ENCODE measurements around the gene MXD3. TPM values are rescaled to one million over a fixed set of nuclear protein-coding genes. Genes with fewer than 3 reads are reported as not detected.
"Not testable (repeated sequence)": the region's sequence is repeated elsewhere in the genome, so short reads cannot be mapped to it uniquely, and the experiment has no call there.

MXD3 gene
- 10 to 100 TPM; 93.2 to 96.9 TPM for total RNA-seq

GRCh38 chr5:177311723-177312648 lies at the start of gene MXD3:
TSS of gene MXD3 (minus strand) at chr5:177311898. CDS start at chr5:177311830, 68 bp downstream.
- Mint-ChIP-seq H3K9me3 (ENCODE audit: insufficient read depth) (no peaks in the 10 kb centered on the region), H3K4me1 (ENCODE audit: low read depth) (peaks cover 55% of the 10 kb centered on the region), H3K36me3 (ENCODE audit: low read depth) (peaks cover 33% of the 10 kb centered on the region)

GRCh38 chr5:177360740-177361139 lies 49.0 kb upstream of the MXD3 start:
- H3K4me3 Mint-ChIP-seq; H3K9me3 Mint-ChIP-seq (ENCODE audit: insufficient read depth); DNase-seq; H3K27me3 Mint-ChIP-seq (ENCODE audit: low read depth); H3K27ac Mint-ChIP-seq; ATAC-seq: not testable (repeated sequence)
- Mint-ChIP-seq H3K36me3 (ENCODE audit: low read depth) (peaks cover 44% of the 10 kb centered on the region), H3K4me1 (ENCODE audit: low read depth) (peaks cover 87% of the 10 kb centered on the region)
- ChIA-PET CTCF (interaction anchor here (0.9 to 7.0 kb wide), 8 partner anchors 11 to 247 kb away, joined by 3 to 70 read pairs (median 5); no protein-coding TSS in a partner anchor), POLR2A (interaction anchor here (0.8 to 3.4 kb wide), 4 partner anchors 10 to 89 kb away, joined by 3 to 22 read pairs (median 4); partner anchors contain the start of gene LMAN2)

More at GRCh38 chr5:177311723-177312648, at the start of gene MXD3:
- peak within 1 kb of the TSS; percentile 93 for H3K27ac Mint-ChIP-seq
- DNase-seq (peak; percentile 99), ATAC-seq (peak; percentile 87)
- CTCF ChIA-PET = interaction anchor here (0.6 to 3.0 kb wide), 20 partner anchors 8 to 198 kb away, joined by 3 to 21 read pairs (median 5); partner anchors contain the start of genes LMAN2, PRELID1 and RAB24
- POLR2A ChIA-PET = interaction anchor here (0.8 to 2.3 kb wide), 16 partner anchors 9 to 788 kb away, joined by 3 to 13 read pairs (median 5); partner anchors contain the start of genes GRK6, LMAN2, PRELID1 and RAB24
- H3K27me3 Mint-ChIP-seq (ENCODE audit: low read depth) = no peaks in the 10 kb centered on the region
- H3K4me3 Mint-ChIP-seq = peak within 1 kb of the TSS; percentile 95

- H3K4me1 Mint-ChIP-seq (ENCODE audit: low read depth) = peaks cover 88% of the 10 kb centered on the region
- CTCF ChIA-PET = interaction anchor here (1.2 to 7.0 kb wide), 3 partner anchors 12 to 44 kb away, joined by 3 to 70 read pairs (median 21); no protein-coding TSS in a partner anchor
- DNase-seq (no peak), ATAC-seq (no peak)
- peak overlapping the region; percentile 40 for H3K27ac Mint-ChIP-seq
- peak overlapping the region; percentile 90 for H3K4me3 Mint-ChIP-seq
- peaks cover 4% of the 10 kb centered on the region for H3K9me3 Mint-ChIP-seq (ENCODE audit: insufficient read depth)
- no peaks in the 10 kb centered on the region for H3K27me3 Mint-ChIP-seq (ENCODE audit: low read depth)
- POLR2A ChIA-PET = interaction anchor here (3.4 kb wide), 1 partner anchor 9 kb away, joined by 22 read pairs; the partner anchor contains the start of gene LMAN2
- H3K36me3 Mint-ChIP-seq (ENCODE audit: low read depth) = peaks cover 47% of the 10 kb centered on the region
Observed at GRCh38 chr5:177359860-177360259, 48.2 kb upstream of the MXD3 start.

- Mint-ChIP-seq H3K36me3 (ENCODE audit: low read depth) (peaks cover 45% of the 10 kb centered on the region), H3K4me3 (peak overlapping the region; percentile 90), H3K27ac (peak overlapping the region; percentile 85), H3K9me3 (ENCODE audit: insufficient read depth) (peaks cover 4% of the 10 kb centered on the region), H3K27me3 (ENCODE audit: low read depth) (no peaks in the 10 kb centered on the region), H3K4me1 (ENCODE audit: low read depth) (peaks cover 88% of the 10 kb centered on the region)
- CTCF ChIA-PET = interaction anchor here (2.3 to 7.0 kb wide), 3 partner anchors 12 to 43 kb away, joined by 8 to 70 read pairs (median 27); no protein-coding TSS in a partner anchor
- DNase-seq (no peak), ATAC-seq (no peak)
- POLR2A ChIA-PET = interaction anchor here (3.4 kb wide), 1 partner anchor 8 kb away, joined by 22 read pairs; the partner anchor contains the start of gene LMAN2
Observed at GRCh38 chr5:177359451-177359851, 47.8 kb upstream of the MXD3 start.

GRCh38 chr5:177358370-177358819 lies 46.7 kb upstream of the MXD3 start:
- CTCF ChIA-PET = interaction anchor here (0.8 to 7.0 kb wide), 9 partner anchors 9 to 97 kb away, joined by 3 to 70 read pairs (median 7); no protein-coding TSS in a partner anchor
- POLR2A ChIA-PET = interaction anchor here (1.4 to 1.7 kb wide), 2 partner anchors 14 to 46 kb away, joined by 5 to 6 read pairs; no protein-coding TSS in a partner anchor
- H3K36me3 Mint-ChIP-seq (ENCODE audit: low read depth) = peaks cover 40% of the 10 kb centered on the region
- H3K4me3 Mint-ChIP-seq = peak overlapping the region; percentile 90
- H3K4me1 Mint-ChIP-seq (ENCODE audit: low read depth) = peaks cover 82% of the 10 kb centered on the region
- no peak for DNase-seq
- peaks cover 4% of the 10 kb centered on the region for H3K9me3 Mint-ChIP-seq (ENCODE audit: insufficient read depth)
- no peaks in the 10 kb centered on the region for H3K27me3 Mint-ChIP-seq (ENCODE audit: low read depth)
- peak overlapping the region; percentile 85 for H3K27ac Mint-ChIP-seq
- peak; percentile 9 for ATAC-seq

GRCh38 chr5:177357459-177358351 lies 46.0 kb upstream of the MXD3 start, which contains the start of gene RGS14:
TSS of gene RGS14 (plus strand) at chr5:177357924. CDS start at chr5:177358025, 101 bp downstream.
- Mint-ChIP-seq H3K27me3 (ENCODE audit: low read depth) (no peaks in the 10 kb centered on the region), H3K27ac (peak within 1 kb of the TSS; percentile 94), H3K4me1 (ENCODE audit: low read depth) (peaks cover 80% of the 10 kb centered on the region), H3K4me3 (peak within 1 kb of the TSS; percentile 90), H3K36me3 (ENCODE audit: low read depth) (peaks cover 38% of the 10 kb centered on the region), H3K9me3 (ENCODE audit: insufficient read depth) (peaks cover 4% of the 10 kb centered on the region)
- peak; percentile 82 for DNase-seq
- ChIA-PET POLR2A (interaction anchor here (1.4 to 1.7 kb wide), 2 partner anchors 14 to 45 kb away, joined by 5 to 6 read pairs; no protein-coding TSS in a partner anchor), CTCF (interaction anchor here (0.6 to 7.0 kb wide), 11 partner anchors 9 to 245 kb away, joined by 3 to 70 read pairs (median 4); no protein-coding TSS in a partner anchor)
- ATAC-seq = peak; percentile 91

- Mint-ChIP-seq H3K9me3 (ENCODE audit: insufficient read depth) (peaks cover 4% of the 10 kb centered on the region), H3K27me3 (ENCODE audit: low read depth) (no peaks in the 10 kb centered on the region), H3K27ac (peak overlapping the region; percentile 94), H3K4me1 (ENCODE audit: low read depth) (peaks cover 76% of the 10 kb centered on the region), H3K36me3 (ENCODE audit: low read depth) (peaks cover 32% of the 10 kb centered on the region), H3K4me3 (peak overlapping the region; percentile 90)
- ATAC-seq = no peak
- CTCF ChIA-PET = interaction anchor here (0.6 to 7.0 kb wide), 8 partner anchors 14 to 244 kb away, joined by 3 to 70 read pairs (median 8); no protein-coding TSS in a partner anchor
- DNase-seq = no peak
- POLR2A ChIA-PET = interaction anchor here (1.0 to 1.7 kb wide), 3 partner anchors 10 to 44 kb away, joined by 3 to 6 read pairs (median 5); no protein-coding TSS in a partner anchor
Observed at GRCh38 chr5:177357146-177357458, 45.4 kb upstream of the MXD3 start.

- DNase-seq (no peak), ATAC-seq (no peak)
- peaks cover 4% of the 10 kb centered on the region for H3K9me3 Mint-ChIP-seq (ENCODE audit: insufficient read depth)
- peaks cover 30% of the 10 kb centered on the region for H3K36me3 Mint-ChIP-seq (ENCODE audit: low read depth)
- peak overlapping the region; percentile 90 for H3K4me3 Mint-ChIP-seq
- ChIA-PET POLR2A (interaction anchor here (1.0 to 1.7 kb wide), 3 partner anchors 10 to 44 kb away, joined by 3 to 6 read pairs (median 5); no protein-coding TSS in a partner anchor), CTCF (interaction anchor here (0.6 to 7.0 kb wide), 7 partner anchors 14 to 98 kb away, joined by 3 to 70 read pairs (median 8); no protein-coding TSS in a partner anchor)
- peak overlapping the region; percentile 94 for H3K27ac Mint-ChIP-seq
- H3K4me1 Mint-ChIP-seq (ENCODE audit: low read depth) = peaks cover 76% of the 10 kb centered on the region
- no peaks in the 10 kb centered on the region for H3K27me3 Mint-ChIP-seq (ENCODE audit: low read depth)
Observed at GRCh38 chr5:177356746-177357145, 45.0 kb upstream of the MXD3 start.

GRCh38 chr5:177355868-177356168 lies 44.1 kb upstream of the MXD3 start:
- Mint-ChIP-seq H3K36me3 (ENCODE audit: low read depth) (peaks cover 27% of the 10 kb centered on the region), H3K9me3 (ENCODE audit: insufficient read depth) (peaks cover 4% of the 10 kb centered on the region), H3K4me3 (no peak overlapping the region), H3K27me3 (ENCODE audit: low read depth) (no peaks in the 10 kb centered on the region), H3K27ac (peak overlapping the region; percentile 18), H3K4me1 (ENCODE audit: low read depth) (peaks cover 68% of the 10 kb centered on the region)
- no peak for DNase-seq
- ChIA-PET CTCF (interaction anchor here (0.7 to 7.0 kb wide), 5 partner anchors 16 to 99 kb away, joined by 3 to 70 read pairs (median 10); partner anchors contain the start of gene GRK6), POLR2A (no interaction called here)
- ATAC-seq = no peak

- Mint-ChIP-seq H3K4me1 (ENCODE audit: low read depth) (peaks cover 69% of the 10 kb centered on the region), H3K27me3 (ENCODE audit: low read depth) (no peaks in the 10 kb centered on the region), H3K4me3 (no peak overlapping the region), H3K36me3 (ENCODE audit: low read depth) (peaks cover 31% of the 10 kb centered on the region), H3K27ac (peak overlapping the region; percentile 18), H3K9me3 (ENCODE audit: insufficient read depth) (peaks cover 4% of the 10 kb centered on the region)
- POLR2A ChIA-PET = no interaction called here
- DNase-seq (no peak), ATAC-seq (no peak)
- CTCF ChIA-PET = interaction anchor here (1.4 to 7.0 kb wide), 6 partner anchors 13 to 49 kb away, joined by 3 to 70 read pairs (median 16); no protein-coding TSS in a partner anchor
Observed at GRCh38 chr5:177355162-177355867, 43.6 kb upstream of the MXD3 start.
